Retinal pigment epithelial cell (primary cell): Measurements from ENCODE around the gene GOSR1.
A peak's percentile ranks its signal among the peaks of the same experiment; 100 is the strongest.
"Not testable (repeated sequence)": the region's sequence is repeated elsewhere in the genome, so short reads cannot be mapped to it uniquely, and the experiment has no call there.

Experiments used
- DNase-seq: peaks from one replicate; pipeline ENCODE4 v3.0.0-alpha.2; 2010; ENCODE audit warnings: low read depth
- H3K4me3 ChIP-seq: 2 replicates; pipeline ENCODE4 v1.5.1; 2011; ENCODE audit warnings: mild to moderate bottlenecking, low read length, control low read depth, moderate library complexity
- CTCF ChIP-seq: conservative IDR thresholded peaks from 2 replicates; pipeline ENCODE4 v1.5.1; 2011; ENCODE audit warnings: low read depth, low read length, control low read depth, inconsistent platforms

The GOSR1 gene

GRCh38 chr17:30552994-30553566, 75.9 kb downstream of the GOSR1 start:
- no peak for TF ChIP-seq CTCF
- no peak for DNase-seq
- H3K4me3 ChIP-seq: no peak overlapping the region

GRCh38 chr17:30553823-30554440, 76.7 kb downstream of the GOSR1 start:
- not testable (repeated sequence) for DNase-seq

GRCh38 chr17:30554839-30555751, 77.9 kb downstream of the GOSR1 start:
- H3K4me3 ChIP-seq: no peak overlapping the region
- peak; percentile 37 for TF ChIP-seq CTCF
- no peak for DNase-seq

More at GRCh38 chr17:30553823-30554440, 76.7 kb downstream of the GOSR1 start:
- H3K4me3 ChIP-seq: not testable (repeated sequence)

- no peak overlapping the region for H3K4me3 ChIP-seq
- no peak for DNase-seq
- no peak for TF ChIP-seq CTCF
These were observed 78.7 kb downstream of the GOSR1 start for GRCh38 chr17:30555942-30556341.

- H3K4me3 ChIP-seq: no peak overlapping the region
- DNase-seq: no peak
- no peak for TF ChIP-seq CTCF
These were observed 79.4 kb downstream of the GOSR1 start for GRCh38 chr17:30556374-30557332.

- no peak for TF ChIP-seq CTCF
- no peak for DNase-seq
- H3K4me3 ChIP-seq: no peak overlapping the region
These were observed 80.9 kb downstream of the GOSR1 start for GRCh38 chr17:30557916-30558685.
